H1 (cell line): ENCODE data around the gene ZWILCH.

Experiments
- KDM1A ChIP-seq: fragments of 200-600, 300-600 bp; sonication (generic); IDR thresholded peaks from 2 replicates; pipeline ENCODE4 v1.7.1; 2016; ENCODE audit warnings: mild to moderate bottlenecking, low read length, borderline replicate concordance
- MAFK ChIP-seq: IDR thresholded peaks from 2 replicates; pipeline ENCODE4 v1.6.1; 2012; ENCODE audit warnings: low read depth, mild to moderate bottlenecking, improper control_type of control experiment, low read length
- NRF1 ChIP-seq: IDR thresholded peaks from 2 replicates; pipeline ENCODE4 v1.6.1; 2011; ENCODE audit warnings: mild to moderate bottlenecking, low read depth, low read length, improper control_type of control experiment
- TCF12 ChIP-seq: IDR thresholded peaks from 2 replicates; pipeline ENCODE4 v1.6.1; 2011; ENCODE audit warnings: low read depth, mild to moderate bottlenecking, low read length
- ZNF274 ChIP-seq: IDR thresholded peaks from 2 replicates; pipeline ENCODE4 v1.7.0; 2012; ENCODE audit warnings: low read length, borderline replicate concordance; ENCODE audit errors: extremely low read depth

- TF ChIP-seq MAFK (no peak), KDM1A (no peak), ZNF274 (no peak), TCF12 (no peak), NRF1 (no peak)
These were observed 81.9 kb downstream of the ZWILCH start for GRCh38 chr15:66587020-66587419.
